Activated T-helper 1 cell treated with anti-CD3 and anti-CD28 coated beads, Interleukin-12 subunit alpha, Interleukin-12 subunit beta, Interleukin-2, Interleukin-4 antibody, amounts not matched to agents 30 ng/mL and 10 ng/mL and 1 ng/mL, durations not matched to agents 14 hours and 24 hours and 36 hours (primary cell): ENCODE results near the gene LYPD1. TPM values are rescaled to one million over a fixed set of nuclear protein-coding genes. Genes with fewer than 3 reads are reported as not detected.

Experiments
- DNase-seq: peaks from one replicate; pipeline ENCODE4 v3.0.0; 2021; ENCODE audit warnings: low spot score
- H3K27ac Mint-ChIP-seq: one replicate; pipeline ENCODE4 v1.8.0; 2021; ENCODE audit warnings: mild to moderate bottlenecking, mixed read lengths
- H3K27me3 Mint-ChIP-seq: one replicate; pipeline ENCODE4 v1.8.0; 2022; ENCODE audit warnings: mild to moderate bottlenecking, moderate library complexity, mixed read lengths; ENCODE audit not compliant: insufficient read depth
- H3K36me3 Mint-ChIP-seq: one replicate; pipeline ENCODE4 v1.8.0; 2021; ENCODE audit warnings: low read depth, mixed read lengths
- H3K4me1 Mint-ChIP-seq: one replicate; pipeline ENCODE4 v1.8.0; 2021; ENCODE audit warnings: low read depth, mixed read lengths
- H3K4me3 Mint-ChIP-seq: one replicate; pipeline ENCODE4 v1.8.0; 2021; ENCODE audit warnings: mild to moderate bottlenecking, moderate library complexity, mixed read lengths
- H3K9me3 Mint-ChIP-seq: one replicate; pipeline ENCODE4 v1.8.0; 2021; ENCODE audit warnings: mixed read lengths
- intact Hi-C: fragments of 100-400 bp; cut with micrococcal nuclease; formaldehyde crosslinking; loops from one replicate; pipeline ENCODE4 v1.15.1; 2024
- total RNA-seq: library from RNA; stranded (reverse); gene quantifications from 2 replicates; pipeline ENCODE4 v1.2.3, GENCODE V29; 2022

The LYPD1 gene
- total RNA-seq, 1 donor from 2014 or later, result not detected

DNA sequence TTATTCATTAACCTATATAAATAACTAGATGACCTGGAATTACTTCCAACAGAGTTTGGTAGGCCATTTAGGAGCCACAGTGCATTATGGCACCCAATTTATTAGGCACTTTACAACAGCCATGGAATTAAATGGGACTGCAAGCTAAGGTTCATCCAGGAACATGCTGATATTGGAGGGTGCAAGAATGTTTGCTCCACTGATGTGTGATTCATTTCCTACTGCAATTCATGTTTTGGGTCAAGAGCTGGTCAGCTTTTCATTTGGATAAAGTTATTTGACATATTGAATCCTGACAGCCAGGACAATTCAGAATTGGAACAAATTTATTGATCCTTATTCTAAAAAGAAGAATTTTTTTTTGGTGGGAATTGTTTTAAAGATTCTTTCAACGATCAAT, 11.8 kb upstream of the LYPD1 start:
- no peaks in the 10 kb centered on the region for H3K9me3 Mint-ChIP-seq
- no peak for DNase-seq
- intact Hi-C loops, result no loop called here
- no peak overlapping the region for H3K27ac Mint-ChIP-seq
- H3K4me3 Mint-ChIP-seq, result no peak overlapping the region
- no peaks in the 10 kb centered on the region for H3K4me1 Mint-ChIP-seq
- H3K36me3 Mint-ChIP-seq, result no peaks in the 10 kb centered on the region
- no peaks in the 10 kb centered on the region for H3K27me3 Mint-ChIP-seq

- Mint-ChIP-seq H3K4me1 (no peaks in the 10 kb centered on the region), H3K9me3 (no peaks in the 10 kb centered on the region), H3K36me3 (no peaks in the 10 kb centered on the region), H3K4me3 (no peak overlapping the region), H3K27me3 (no peaks in the 10 kb centered on the region), H3K27ac (no peak overlapping the region)
- no peak for DNase-seq
- intact Hi-C loops, result no loop called here
Measured at GRCh38 chr2:132680544-132680943, 10.5 kb upstream of the LYPD1 start.

- no peaks in the 10 kb centered on the region for H3K36me3 Mint-ChIP-seq
- H3K27me3 Mint-ChIP-seq, result no peaks in the 10 kb centered on the region
- DNase-seq, result no peak
- no peak overlapping the region for H3K4me3 Mint-ChIP-seq
- H3K27ac Mint-ChIP-seq, result no peak overlapping the region
- no peaks in the 10 kb centered on the region for H3K9me3 Mint-ChIP-seq
- intact Hi-C loops, result loop anchor here (10.0 kb wide), 1 partner anchor 496 kb away; no protein-coding TSS in a partner anchor
- H3K4me1 Mint-ChIP-seq, result no peaks in the 10 kb centered on the region
Measured at GRCh38 chr2:132678483-132678882, 8.5 kb upstream of the LYPD1 start.

GRCh38 chr2:132677661-132678060, 7.7 kb upstream of the LYPD1 start:
- no peak overlapping the region for H3K27ac Mint-ChIP-seq
- no peaks in the 10 kb centered on the region for H3K9me3 Mint-ChIP-seq

GRCh38 chr2:132676999-132677398, 7.0 kb upstream of the LYPD1 start:
- DNase-seq, result no peak
- Mint-ChIP-seq H3K36me3 (no peaks in the 10 kb centered on the region), H3K27me3 (peaks cover 6% of the 10 kb centered on the region), H3K4me3 (no peak overlapping the region), H3K9me3 (no peaks in the 10 kb centered on the region), H3K27ac (no peak overlapping the region), H3K4me1 (no peaks in the 10 kb centered on the region)
- intact Hi-C loops, result loop anchor here (10.0 kb wide), 1 partner anchor 498 kb away; no protein-coding TSS in a partner anchor

More at GRCh38 chr2:132677661-132678060, 7.7 kb upstream of the LYPD1 start:
- Mint-ChIP-seq H3K27me3 (peaks cover 3% of the 10 kb centered on the region), H3K36me3 (no peaks in the 10 kb centered on the region), H3K4me3 (no peak overlapping the region), H3K4me1 (no peaks in the 10 kb centered on the region)
- DNase-seq, result no peak
- intact Hi-C loops, result loop anchor here (10.0 kb wide), 1 partner anchor 497 kb away; no protein-coding TSS in a partner anchor

DNA sequence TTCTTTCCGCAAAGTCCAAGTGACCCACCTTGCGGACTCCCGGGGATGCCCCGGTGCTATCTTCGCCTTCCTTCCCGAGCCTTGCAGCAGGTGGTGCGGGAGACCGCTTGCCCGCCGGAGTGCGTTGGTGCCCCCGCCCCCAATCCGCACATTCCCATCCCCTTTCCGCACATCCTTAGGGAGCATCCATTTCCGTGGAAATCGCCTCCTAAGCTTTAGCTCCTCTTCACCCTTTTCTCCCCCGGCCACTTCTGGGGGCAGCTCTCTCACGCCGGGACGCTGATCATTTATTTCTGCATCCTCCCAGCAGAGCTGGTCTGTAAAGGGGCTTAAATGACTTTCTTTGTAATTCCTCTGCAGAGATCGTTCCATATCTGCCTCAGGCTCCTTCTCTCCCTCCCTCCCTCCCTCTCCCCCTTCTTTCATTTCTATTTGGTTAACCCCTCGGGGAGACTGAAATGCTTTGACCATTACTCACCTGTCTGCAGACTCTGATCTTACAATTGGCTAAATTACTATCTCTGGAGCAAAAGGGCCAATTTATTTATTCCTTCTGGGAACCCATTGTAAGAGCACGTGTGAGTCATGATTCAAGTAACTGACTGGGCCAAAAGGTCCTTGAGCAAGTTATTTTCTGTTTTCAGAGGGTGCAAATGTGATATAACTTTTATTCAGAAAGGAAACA, 1.3 kb upstream of the LYPD1 start:
- H3K4me3 Mint-ChIP-seq, result no peak overlapping the region
- DNase-seq, result no peak
- intact Hi-C loops, result loop anchor here (10.0 kb wide), 1 partner anchor 504 kb away; no protein-coding TSS in a partner anchor
- peaks cover 32% of the 10 kb centered on the region for H3K27me3 Mint-ChIP-seq
- H3K9me3 Mint-ChIP-seq, result no peaks in the 10 kb centered on the region
- H3K27ac Mint-ChIP-seq, result peak overlapping the region; percentile 61
- no peaks in the 10 kb centered on the region for H3K4me1 Mint-ChIP-seq
- peaks cover 2% of the 10 kb centered on the region for H3K36me3 Mint-ChIP-seq

DNA sequence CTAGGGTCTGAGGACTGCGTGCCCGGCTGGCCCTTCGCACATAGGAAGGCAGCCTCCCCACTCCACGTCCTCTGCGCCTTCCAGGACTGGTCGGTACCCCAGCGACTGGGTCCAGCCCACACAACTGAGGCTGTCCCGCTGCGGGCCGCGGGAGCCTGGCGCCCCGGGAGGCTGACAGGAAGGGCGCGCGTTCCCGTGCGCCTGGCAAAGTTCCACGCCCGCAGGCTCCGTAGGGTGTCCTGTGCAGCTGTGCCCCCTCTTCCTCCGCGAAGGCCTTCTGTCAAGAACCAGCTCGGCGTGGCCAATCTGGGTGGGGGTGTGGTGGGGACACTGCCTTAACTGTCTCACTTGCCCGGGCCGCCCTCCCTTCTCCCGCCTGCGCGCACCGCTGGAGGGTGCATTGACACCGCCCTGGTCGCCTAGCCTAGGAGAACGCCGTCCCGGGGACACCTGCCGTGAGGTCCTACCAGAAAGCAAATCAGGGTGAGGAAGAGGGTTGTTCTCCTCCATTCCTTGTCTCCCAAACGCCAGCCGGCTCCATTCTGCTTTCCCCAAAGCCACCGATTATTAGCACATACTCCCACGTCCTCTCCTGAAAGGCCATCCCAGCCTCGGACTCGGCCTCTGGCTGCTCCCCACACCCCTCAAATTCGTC, 618 bp upstream of the LYPD1 start:
- H3K9me3 Mint-ChIP-seq, result no peaks in the 10 kb centered on the region
- DNase-seq, result no peak
- H3K36me3 Mint-ChIP-seq, result peaks cover 2% of the 10 kb centered on the region
- H3K4me1 Mint-ChIP-seq, result no peaks in the 10 kb centered on the region
- intact Hi-C loops, result loop anchor here (10.0 kb wide), 1 partner anchor 504 kb away; no protein-coding TSS in a partner anchor
- no peak overlapping the region for H3K27ac Mint-ChIP-seq
- H3K4me3 Mint-ChIP-seq, result no peak overlapping the region
- peaks cover 35% of the 10 kb centered on the region for H3K27me3 Mint-ChIP-seq

- Mint-ChIP-seq H3K36me3 (peaks cover 2% of the 10 kb centered on the region), H3K4me3 (no peak overlapping the region), H3K9me3 (no peaks in the 10 kb centered on the region)
Measured at GRCh38 chr2:132668987-132669907, 758 bp downstream of the LYPD1 start.

GRCh38 chr2:132668189-132668823, 1.7 kb downstream of the LYPD1 start:
- peaks cover 35% of the 10 kb centered on the region for H3K27me3 Mint-ChIP-seq
- no peak overlapping the region for H3K27ac Mint-ChIP-seq
- no peaks in the 10 kb centered on the region for H3K9me3 Mint-ChIP-seq
- H3K4me3 Mint-ChIP-seq, result no peak overlapping the region
- no peaks in the 10 kb centered on the region for H3K4me1 Mint-ChIP-seq
- intact Hi-C loops, result no loop called here
- H3K36me3 Mint-ChIP-seq, result peaks cover 2% of the 10 kb centered on the region
- no peak for DNase-seq

More at GRCh38 chr2:132668987-132669907, 758 bp downstream of the LYPD1 start:
- intact Hi-C loops, result no loop called here
- H3K4me1 Mint-ChIP-seq, result no peaks in the 10 kb centered on the region
- no peak overlapping the region for H3K27ac Mint-ChIP-seq
- DNase-seq, result no peak
- H3K27me3 Mint-ChIP-seq, result peaks cover 35% of the 10 kb centered on the region

GRCh38 chr2:132667706-132668105, 2.3 kb downstream of the LYPD1 start:
- Mint-ChIP-seq H3K27ac (no peak overlapping the region), H3K4me3 (no peak overlapping the region), H3K27me3 (peaks cover 32% of the 10 kb centered on the region), H3K36me3 (peaks cover 2% of the 10 kb centered on the region), H3K4me1 (no peaks in the 10 kb centered on the region), H3K9me3 (no peaks in the 10 kb centered on the region)
- intact Hi-C loops, result no loop called here
- DNase-seq, result no peak

DNA sequence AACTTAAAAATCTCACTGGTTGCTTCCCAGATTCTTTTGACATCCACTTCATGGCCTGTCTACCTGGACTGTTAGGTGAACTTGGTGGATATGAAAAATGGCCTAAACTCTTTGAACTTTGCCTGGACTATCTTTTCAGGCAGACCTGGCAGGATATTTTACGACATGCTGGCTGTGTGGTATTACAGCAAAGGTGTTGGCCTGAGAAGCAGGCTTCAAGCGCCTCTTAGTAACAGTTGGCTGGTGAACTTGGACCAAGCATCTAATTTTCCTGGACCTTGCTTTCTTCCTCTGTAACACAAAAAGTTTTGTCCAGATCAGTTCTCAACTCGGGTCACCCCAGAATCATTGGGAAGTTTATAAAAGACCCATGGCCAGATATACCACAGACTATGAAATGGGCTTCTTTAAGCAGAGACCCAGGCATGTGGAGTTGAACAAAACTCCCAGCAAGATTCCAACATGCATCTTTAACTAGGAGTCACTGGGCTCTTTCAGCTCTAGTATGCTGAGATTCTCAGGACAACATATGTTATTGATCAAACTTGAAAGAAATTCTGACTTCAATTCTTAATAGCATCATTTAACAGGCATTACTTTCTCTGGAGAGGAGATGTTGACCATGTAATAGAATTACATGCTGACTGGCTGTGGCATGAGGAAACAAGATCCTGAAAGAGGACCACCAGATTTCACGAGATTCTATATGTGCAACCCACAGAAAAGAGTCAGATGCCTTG, 4.4 kb downstream of the LYPD1 start:
- H3K36me3 Mint-ChIP-seq, result no peaks in the 10 kb centered on the region
- no peaks in the 10 kb centered on the region for H3K9me3 Mint-ChIP-seq
- intact Hi-C loops, result no loop called here
- no peak overlapping the region for H3K4me3 Mint-ChIP-seq
- DNase-seq, result no peak
- no peaks in the 10 kb centered on the region for H3K4me1 Mint-ChIP-seq
- no peak overlapping the region for H3K27ac Mint-ChIP-seq
- peaks cover 18% of the 10 kb centered on the region for H3K27me3 Mint-ChIP-seq

DNA sequence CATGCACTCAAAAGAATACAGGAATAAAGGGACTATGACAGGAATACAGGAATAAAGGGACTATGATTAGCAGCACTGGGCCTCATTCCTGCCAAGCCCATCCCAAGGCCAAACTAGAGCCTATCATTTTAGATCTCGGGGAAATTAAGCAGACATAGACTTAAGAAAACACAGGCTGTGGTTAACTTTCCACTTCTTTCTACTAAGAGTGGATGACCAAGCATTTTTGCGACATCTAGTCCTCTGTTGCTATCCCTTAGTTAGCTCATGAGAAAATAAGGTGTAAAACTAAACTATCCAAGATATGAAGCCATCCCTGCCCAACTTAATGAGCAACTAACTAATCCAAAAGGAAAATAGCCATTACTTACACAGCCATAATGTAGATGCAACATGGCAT, 5.9 kb downstream of the LYPD1 start:
- DNase-seq, result no peak
- intact Hi-C loops, result no loop called here
- H3K27me3 Mint-ChIP-seq, result peaks cover 18% of the 10 kb centered on the region
- H3K9me3 Mint-ChIP-seq, result no peaks in the 10 kb centered on the region
- no peak overlapping the region for H3K27ac Mint-ChIP-seq
- no peaks in the 10 kb centered on the region for H3K4me1 Mint-ChIP-seq
- no peaks in the 10 kb centered on the region for H3K36me3 Mint-ChIP-seq
- no peak overlapping the region for H3K4me3 Mint-ChIP-seq
